Measurements from ENCODE around the gene OR11H6. TPM values are rescaled to one million over a fixed set of nuclear protein-coding genes. Genes with fewer than 3 reads are reported as not detected.
"Not testable (repeated sequence)": the region's sequence is repeated elsewhere in the genome, so short reads cannot be mapped to it uniquely, and the experiment has no call there.

Gene OR11H6
- total and polyA plus RNA-seq, 2 of the 4 experiments (the other 2 are of a cell fraction) = not detected

DNA sequence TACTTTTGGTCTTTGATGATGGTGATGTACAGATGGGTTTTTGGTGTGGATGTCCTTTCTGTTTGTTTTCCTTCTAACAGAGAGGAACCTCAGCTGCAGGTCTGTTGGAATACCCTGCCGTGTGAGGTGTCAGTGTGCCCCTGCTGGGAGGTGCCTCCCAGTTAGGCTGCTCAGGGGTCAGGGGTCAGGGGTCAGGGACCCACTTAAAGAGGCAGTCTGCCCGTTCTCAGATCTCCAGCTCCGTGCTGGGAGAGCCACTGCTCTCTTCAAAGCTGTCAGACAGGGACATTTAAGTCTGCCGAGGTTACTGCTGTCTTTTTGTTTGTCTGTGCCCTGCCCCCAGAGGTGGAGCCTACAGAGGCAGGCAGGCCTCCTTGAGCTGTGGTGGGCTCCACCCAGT, 11.9 kb downstream of the OR11H6 start:
- H2BK20ac ChIP-seq (ENCODE audit: low read depth, low read length); in situ Hi-C loops (cut with MboI; ENCODE audit: low sequenced_read_pairs); H3K9me1 ChIP-seq (ENCODE audit: insufficient read depth, low read length); DNase-seq; H3K9ac ChIP-seq (ENCODE audit: low read depth, low read length); CTCF ChIA-PET; H3K36me3 ChIP-seq (ENCODE audit: control insufficient read depth, insufficient read depth, low read length); H3K79me1 ChIP-seq (ENCODE audit: low read depth in 1 of 2, low read length in 2 of 2); dilution Hi-C loops (cut with HindIII; ENCODE audit: low sequenced_read_pairs, unreplicated experiment); H3K4me1 ChIP-seq (ENCODE audit: control insufficient read depth, insufficient read depth, low read length); H3K4me2 ChIP-seq (ENCODE audit: low read depth, low read length); H2AK5ac ChIP-seq (ENCODE audit: low read depth, low read length); ATAC-seq (ENCODE audit: low read depth); intact Hi-C loops (cut with micrococcal nuclease); H2BK120ac ChIP-seq (ENCODE audit: low read depth, low read length); H3K56ac ChIP-seq (ENCODE audit: extremely low read depth, insufficient read depth, low read length); H4K8ac ChIP-seq (ENCODE audit: low read depth in 2 of 2, low read length in 2 of 2); H4K91ac ChIP-seq (ENCODE audit: insufficient read depth, low read depth, low read length); H2AFZ ChIP-seq (replicated peaks; ENCODE audit: low read length, poor library complexity); H2AK9ac ChIP-seq (replicated peaks; ENCODE audit: low read depth, low read length, poor library complexity); H3K27me3 ChIP-seq (ENCODE audit: control insufficient read depth, insufficient read depth, low read length); H3K18ac ChIP-seq (ENCODE audit: low read depth, low read length); H3K4me3 ChIP-seq (ENCODE audit: insufficient read depth, low read depth, low read length); H3K27ac ChIP-seq (ENCODE audit: insufficient read depth, low read length); H4K20me1 ChIP-seq (ENCODE audit: insufficient read depth, low read length); H3K9me3 ChIP-seq (ENCODE audit: control insufficient read depth, insufficient read depth, low read length); BruUV-seq (replicated peaks); H3K14ac ChIP-seq (replicated peaks; ENCODE audit: low read depth, low read length); H3K23ac ChIP-seq (ENCODE audit: low read depth, low read length); H3K4ac ChIP-seq (ENCODE audit: low read depth, low read length); H2BK15ac ChIP-seq (ENCODE audit: low read depth, low read length); H4K5ac ChIP-seq (ENCODE audit: low read depth, low read length); H2BK5ac ChIP-seq (ENCODE audit: low read depth, low read length, poor library complexity, severe bottlenecking); POLR2A ChIA-PET (ENCODE audit: unreplicated experiment): not testable (repeated sequence)
- no CpG with 5 or more reads among the region's 4 CpGs for WGBS, 2 experiments (ENCODE audit: extremely low coverage in 2 of 2, insufficient read length in 1 of 2)
